ENCODE results near the gene PRKN. TPM values are rescaled to one million over a fixed set of nuclear protein-coding genes. Genes with fewer than 3 reads are reported as not detected.

Gene PRKN
- total and polyA plus RNA-seq, 9 of the 15 experiments (the other 6 are each of a cell fraction or from before 2014, with no cell fraction given) = 0.03 to 0.96 (median 0.15) TPM; not detected in 2

GRCh38 chr6:162099685-162100084 is 627.9 kb downstream of the PRKN start (continued):
- no peak for TF ChIP-seq SMARCC2 (IDR thresholded peaks at IDR 0.05; ENCODE audit: low read depth)
- TF ChIP-seq ETV1 (tag; conservative IDR thresholded peaks at IDR 0.05; ENCODE audit: low read depth) = peak; percentile 80
- peak; percentile 31; the same call in 1 of the 2 replicates for TF ChIP-seq VEZF1 (CRISPR knock-in tag; IDR thresholded peaks at IDR 0.05)
- no peak for TF ChIP-seq TRIM25 (IDR thresholded peaks at IDR 0.05; ENCODE audit: borderline replicate concordance)
- peak; percentile 66 for TF ChIP-seq ATF3 (IDR thresholded peaks at IDR 0.05)
- TF ChIP-seq ATF3 (CRISPR knock-in tag; conservative IDR thresholded peaks at IDR 0.05) = no peak
- no peak for TF ChIP-seq JUN (IDR thresholded peaks at IDR 0.05; ENCODE audit: borderline replicate concordance, low read depth, low read length)
- no peak for TF ChIP-seq JUN (CRISPR knock-in tag; IDR thresholded peaks at IDR 0.05; ENCODE audit: borderline replicate concordance)
